Astrocyte of the cerebellum (primary cell): Measurements from ENCODE around the gene PRPSAP1.

ENCODE experiments used
- DNase-seq: peaks from one replicate; pipeline ENCODE4 v3.0.0-alpha.2; 2011; ENCODE audit warnings: low read depth
- H3K4me3 ChIP-seq: 2 replicates; pipeline ENCODE4 v1.5.1; 2011; ENCODE audit warnings: mild to moderate bottlenecking, low read depth, low read length, moderate library complexity
- CTCF ChIP-seq: IDR thresholded peaks from 2 replicates; pipeline ENCODE4 v1.5.1; 2012; ENCODE audit warnings: low read length, low read depth, moderate library complexity, mild to moderate bottlenecking; ENCODE audit errors: missing control alignments
- in situ Hi-C: cut with HindIII; loops from 2 replicates; pipeline ENCODE4 v1.10.0; 2017; ENCODE audit warnings: low sequenced_read_pairs

The PRPSAP1 gene

DNA sequence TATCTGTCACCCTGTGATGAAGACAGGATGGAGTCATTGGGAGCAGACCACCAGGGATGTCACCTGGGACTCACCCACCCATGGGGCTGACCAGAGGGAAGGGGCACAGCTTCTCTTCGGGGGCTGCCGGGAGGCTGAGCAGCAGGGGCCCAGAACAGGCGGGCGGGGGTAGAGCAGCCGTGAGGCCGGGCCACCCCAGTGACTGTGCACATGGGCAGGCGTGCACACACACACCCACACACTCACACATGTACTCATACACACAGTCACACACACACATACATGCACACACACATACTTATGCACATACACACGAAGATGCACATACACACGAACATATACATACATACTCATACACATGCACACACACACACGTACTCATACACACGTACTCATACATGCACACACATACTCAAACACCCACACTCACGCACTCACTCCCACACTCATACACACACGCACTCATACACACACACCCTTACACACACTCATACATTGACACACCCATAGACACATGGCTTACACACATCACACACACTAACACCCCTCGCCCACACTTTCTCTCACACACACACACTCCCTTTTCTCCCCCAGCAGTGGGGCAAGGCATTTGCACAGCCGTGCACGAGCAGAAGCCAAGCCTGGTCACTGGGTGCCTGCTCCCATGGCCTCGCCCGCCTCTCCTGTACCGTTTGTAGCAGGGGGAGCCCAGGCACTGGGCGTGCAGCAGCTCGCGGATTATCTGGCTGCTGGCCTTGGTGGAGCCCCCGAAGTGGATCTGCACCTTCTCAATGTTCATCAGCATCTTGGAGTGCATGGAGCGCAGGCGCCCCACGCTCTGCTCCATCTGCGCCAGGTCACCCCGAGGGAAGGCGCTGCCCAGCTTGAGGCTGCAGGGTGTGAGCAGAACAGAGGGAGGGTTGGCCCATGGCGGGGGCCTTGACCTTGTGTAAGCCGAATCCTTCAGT lies 76.1 kb downstream of the PRPSAP1 start:
- H3K4me3 ChIP-seq, result no peak overlapping the region
- TF ChIP-seq CTCF, result no peak
- in situ Hi-C loops, result no loop called here
- DNase-seq, result no peak

DNA sequence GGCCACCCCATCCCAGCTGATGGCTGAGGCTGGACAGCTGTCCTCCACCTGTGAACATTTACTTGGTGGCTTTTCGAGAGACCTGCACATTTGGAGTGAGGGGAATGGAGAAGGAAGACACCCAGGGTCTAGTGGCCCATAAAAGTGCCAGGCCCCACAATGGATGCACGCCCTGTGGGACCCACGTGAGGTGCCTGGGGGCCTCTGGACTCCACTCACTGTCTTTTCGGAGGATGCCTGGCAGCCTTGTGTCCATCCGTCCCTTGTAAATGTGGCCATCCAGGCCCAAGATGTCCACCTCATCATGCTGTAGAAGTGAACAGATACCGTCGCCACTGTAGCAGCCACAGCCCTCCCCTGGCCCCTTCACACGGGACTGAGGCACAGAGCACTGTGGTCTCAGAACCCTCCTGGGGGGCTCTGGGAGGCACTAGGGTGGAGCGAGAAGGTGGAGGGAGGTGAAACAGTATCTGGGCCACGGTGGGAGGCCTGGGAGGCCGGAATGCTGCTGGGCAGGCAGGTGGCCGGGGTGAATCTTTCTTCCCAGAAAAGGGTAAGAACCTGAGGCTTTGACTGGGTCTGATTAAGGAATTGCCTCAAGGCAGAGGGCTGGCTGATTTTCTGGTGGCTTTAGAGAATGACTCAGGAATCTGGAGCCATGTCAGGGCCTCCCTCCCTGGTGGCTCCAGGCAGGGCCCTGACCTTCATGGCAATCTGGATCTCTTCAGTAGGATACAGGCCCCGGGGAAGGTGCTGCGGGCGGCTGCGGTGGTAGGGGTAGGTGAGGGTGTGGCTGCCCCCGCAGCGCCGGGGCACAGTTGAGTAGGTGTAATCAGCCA lies 77.0 kb downstream of the PRPSAP1 start:
- DNase-seq, result no peak
- in situ Hi-C loops, result no loop called here
- TF ChIP-seq CTCF, result no peak
- no peak overlapping the region for H3K4me3 ChIP-seq

DNA sequence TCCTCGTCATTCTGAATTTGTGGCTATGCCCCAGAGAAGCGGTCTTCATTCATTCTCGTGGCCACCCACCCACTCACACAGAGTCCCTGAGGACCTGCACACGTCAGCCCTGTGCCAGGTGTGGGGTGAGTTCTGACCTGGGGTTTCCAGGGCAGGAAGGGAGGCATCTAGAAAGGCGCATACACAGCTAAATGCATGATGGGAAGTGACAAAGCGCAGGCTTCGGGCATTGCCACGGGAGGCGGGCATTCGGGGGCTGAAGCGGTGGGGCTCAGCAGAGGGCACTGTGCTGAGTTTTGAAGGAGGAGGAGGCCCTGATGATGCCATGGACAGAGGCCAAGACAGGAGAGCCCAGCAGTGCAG lies 77.7 kb downstream of the PRPSAP1 start:
- in situ Hi-C loops, result no loop called here
- no peak for TF ChIP-seq CTCF
- DNase-seq, result no peak
- no peak overlapping the region for H3K4me3 ChIP-seq

- in situ Hi-C loops, result no loop called here
- no peak for TF ChIP-seq CTCF
- H3K4me3 ChIP-seq, result no peak overlapping the region
- DNase-seq, result no peak
Measured at GRCh38 chr17:76275382-76276068, 78.2 kb downstream of the PRPSAP1 start.

DNA sequence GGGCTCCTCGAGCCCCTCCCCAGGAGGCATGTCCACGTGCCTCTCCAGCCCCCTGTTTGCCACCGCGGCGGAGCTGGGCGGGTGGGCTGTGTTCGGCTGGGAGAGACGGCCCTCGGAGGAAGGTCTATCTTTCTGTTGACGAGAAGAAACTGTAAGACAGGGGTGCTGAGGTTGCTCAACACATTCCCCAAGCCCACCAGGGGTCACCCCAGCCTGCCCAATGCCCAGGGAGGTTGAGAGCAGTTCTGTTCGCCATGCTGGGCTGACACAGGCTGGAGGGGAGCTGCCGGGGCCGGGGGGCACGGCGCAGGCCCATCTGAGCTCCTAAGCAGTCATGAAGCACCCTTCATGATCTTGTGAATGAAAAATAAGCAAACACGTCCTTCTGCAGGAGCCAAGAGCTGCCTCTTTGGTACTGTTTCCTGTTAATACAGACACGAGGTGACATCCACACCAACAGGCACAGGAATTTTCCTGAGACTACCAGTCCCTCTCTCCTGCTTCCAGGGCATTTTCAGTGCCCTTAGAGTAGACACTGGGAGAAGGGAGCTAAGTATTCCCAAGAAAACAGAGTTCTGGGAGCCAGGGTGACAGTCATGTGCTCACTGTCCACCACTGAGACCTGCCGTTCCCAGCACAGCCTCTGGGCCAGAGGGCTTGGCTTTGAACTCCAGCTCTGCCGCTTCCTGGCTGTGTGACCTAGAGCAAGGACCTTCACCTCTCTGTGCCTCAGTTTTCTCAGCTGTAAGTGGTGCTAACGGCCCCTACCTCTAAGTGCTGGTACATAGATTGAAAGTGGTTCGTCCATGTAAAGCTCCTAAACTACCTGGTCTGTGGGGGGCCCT lies 79.4 kb downstream of the PRPSAP1 start:
- no peak for DNase-seq
- in situ Hi-C loops, result no loop called here
- no peak for TF ChIP-seq CTCF
- H3K4me3 ChIP-seq, result no peak overlapping the region
